Prostate gland (tissue), 2 donors: ENCODE results near the gene ARHGAP42.

Experiments
- POLR2A ChIP-seq: fragments of 450-650 bp; IDR thresholded peaks from one replicate; pipeline ENCODE4 v1.6.1; 2016; ENCODE audit warnings: antibody characterized with exemption, mild to moderate bottlenecking
- TF ChIP-seq, protein P1 (sequence below), 4 experiments: fragments of 200-600 bp in 2 of 4; fragments of 450-650 bp in 2 of 4; sonication (generic) in 2 of 4; IDR thresholded peaks; 1 replicate in 3 of 4; 2 replicates in 1 of 4; pipeline ENCODE4 v1.5.1; 2016 to 2019; ENCODE audit warnings: antibody characterized with exemption in 4 of 4, mild to moderate bottlenecking in 2 of 4, moderate library complexity in 2 of 4

- TF ChIP-seq, protein P1, sequence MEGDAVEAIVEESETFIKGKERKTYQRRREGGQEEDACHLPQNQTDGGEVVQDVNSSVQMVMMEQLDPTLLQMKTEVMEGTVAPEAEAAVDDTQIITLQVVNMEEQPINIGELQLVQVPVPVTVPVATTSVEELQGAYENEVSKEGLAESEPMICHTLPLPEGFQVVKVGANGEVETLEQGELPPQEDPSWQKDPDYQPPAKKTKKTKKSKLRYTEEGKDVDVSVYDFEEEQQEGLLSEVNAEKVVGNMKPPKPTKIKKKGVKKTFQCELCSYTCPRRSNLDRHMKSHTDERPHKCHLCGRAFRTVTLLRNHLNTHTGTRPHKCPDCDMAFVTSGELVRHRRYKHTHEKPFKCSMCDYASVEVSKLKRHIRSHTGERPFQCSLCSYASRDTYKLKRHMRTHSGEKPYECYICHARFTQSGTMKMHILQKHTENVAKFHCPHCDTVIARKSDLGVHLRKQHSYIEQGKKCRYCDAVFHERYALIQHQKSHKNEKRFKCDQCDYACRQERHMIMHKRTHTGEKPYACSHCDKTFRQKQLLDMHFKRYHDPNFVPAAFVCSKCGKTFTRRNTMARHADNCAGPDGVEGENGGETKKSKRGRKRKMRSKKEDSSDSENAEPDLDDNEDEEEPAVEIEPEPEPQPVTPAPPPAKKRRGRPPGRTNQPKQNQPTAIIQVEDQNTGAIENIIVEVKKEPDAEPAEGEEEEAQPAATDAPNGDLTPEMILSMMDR (IDR thresholded peaks at IDR 0.05), result no peak
- TF ChIP-seq POLR2A, result no peak
Measured at GRCh38 chr11:100686476-100687053, 523 bp upstream of the ARHGAP42 start.
